ENCODE measurements around the gene GSTO2.

GSTO2 gene

GRCh38 chr10:104309980-104310978 lies 41.3 kb downstream of the GSTO2 start:
- no peak for DNase-seq

- no peak for DNase-seq
Observed at GRCh38 chr10:104311184-104311720, 42.3 kb downstream of the GSTO2 start.

- DNase-seq = no peak
Observed at GRCh38 chr10:104314591-104315485, 45.9 kb downstream of the GSTO2 start.

GRCh38 chr10:104315486-104315921 lies 46.5 kb downstream of the GSTO2 start:
- DNase-seq = no peak

- DNase-seq = no peak
Observed at GRCh38 chr10:104316321-104317099, 47.5 kb downstream of the GSTO2 start.

DNA sequence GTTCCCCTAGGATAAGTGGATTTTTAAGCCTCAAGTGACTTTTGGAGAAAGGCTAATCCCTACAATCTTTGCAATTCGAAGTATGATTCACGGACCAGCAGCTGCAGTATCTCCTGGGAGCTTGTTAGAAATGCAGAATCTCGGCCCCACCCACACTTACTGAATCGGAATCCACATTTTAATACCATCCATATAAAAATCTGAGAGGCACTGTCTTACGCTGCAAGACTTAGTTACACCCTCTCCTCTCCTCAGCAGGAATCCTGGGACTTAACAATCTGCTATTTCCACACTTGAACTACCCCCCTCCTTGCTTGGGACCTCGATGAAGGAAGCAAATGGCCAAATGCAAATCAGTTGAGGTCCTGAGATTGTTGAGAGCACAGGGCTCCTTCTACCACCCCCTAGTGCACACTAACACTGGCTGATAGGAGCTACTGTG lies 48.3 kb downstream of the GSTO2 start:
- DNase-seq = no peak

DNA sequence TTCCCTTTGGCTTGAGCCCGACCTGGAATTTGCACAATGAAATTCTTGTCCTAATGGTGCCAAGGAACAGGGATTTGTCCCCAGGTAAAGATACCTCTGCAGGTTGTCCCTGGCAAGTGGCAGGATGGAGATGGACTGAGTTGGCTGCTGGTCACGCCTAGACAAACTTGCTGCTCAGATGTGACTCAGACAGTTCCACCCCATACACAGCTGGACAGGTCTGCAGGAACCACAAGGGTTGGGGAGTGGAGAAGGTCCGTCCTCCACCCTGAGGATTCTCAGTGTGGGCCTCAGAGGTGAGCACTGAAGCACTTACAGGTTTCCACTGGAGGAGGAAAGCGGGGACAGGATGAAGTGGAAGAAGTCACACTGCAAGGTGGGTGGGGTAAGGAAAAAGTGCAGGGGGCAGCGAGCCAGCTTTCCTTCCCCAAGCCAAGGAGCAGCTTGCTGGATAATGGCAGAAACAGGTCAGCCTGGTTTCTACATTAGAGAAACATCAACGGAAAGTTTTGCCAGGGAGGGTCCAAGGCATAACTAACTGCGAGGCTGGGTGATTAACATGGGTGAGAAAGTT lies 48.8 kb downstream of the GSTO2 start:
- no peak for DNase-seq

DNA sequence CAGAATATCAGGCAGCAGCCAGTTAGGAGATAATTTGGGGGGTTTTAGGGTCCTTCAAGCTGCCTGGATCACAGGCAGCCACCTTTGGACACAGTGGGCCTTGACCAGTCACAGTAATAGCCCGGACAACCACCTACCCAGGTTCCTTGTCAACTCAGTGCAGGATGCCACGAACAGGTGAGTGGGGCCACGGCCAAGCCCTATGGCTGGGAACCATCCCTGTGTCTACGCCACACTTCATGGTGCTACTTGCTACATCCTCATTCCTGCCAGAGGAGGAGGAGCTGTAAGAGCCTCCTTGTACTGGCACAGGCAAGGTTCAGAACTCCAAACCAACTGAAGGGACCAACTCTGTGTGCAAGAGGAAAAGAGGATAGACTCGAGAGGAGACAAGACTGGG lies 49.3 kb downstream of the GSTO2 start:
- DNase-seq = no peak

GRCh38 chr10:104318810-104319741 lies 50.1 kb downstream of the GSTO2 start:
- no peak for DNase-seq

- DNase-seq = no peak
Observed at GRCh38 chr10:104321226-104321625, 52.2 kb downstream of the GSTO2 start.

DNA sequence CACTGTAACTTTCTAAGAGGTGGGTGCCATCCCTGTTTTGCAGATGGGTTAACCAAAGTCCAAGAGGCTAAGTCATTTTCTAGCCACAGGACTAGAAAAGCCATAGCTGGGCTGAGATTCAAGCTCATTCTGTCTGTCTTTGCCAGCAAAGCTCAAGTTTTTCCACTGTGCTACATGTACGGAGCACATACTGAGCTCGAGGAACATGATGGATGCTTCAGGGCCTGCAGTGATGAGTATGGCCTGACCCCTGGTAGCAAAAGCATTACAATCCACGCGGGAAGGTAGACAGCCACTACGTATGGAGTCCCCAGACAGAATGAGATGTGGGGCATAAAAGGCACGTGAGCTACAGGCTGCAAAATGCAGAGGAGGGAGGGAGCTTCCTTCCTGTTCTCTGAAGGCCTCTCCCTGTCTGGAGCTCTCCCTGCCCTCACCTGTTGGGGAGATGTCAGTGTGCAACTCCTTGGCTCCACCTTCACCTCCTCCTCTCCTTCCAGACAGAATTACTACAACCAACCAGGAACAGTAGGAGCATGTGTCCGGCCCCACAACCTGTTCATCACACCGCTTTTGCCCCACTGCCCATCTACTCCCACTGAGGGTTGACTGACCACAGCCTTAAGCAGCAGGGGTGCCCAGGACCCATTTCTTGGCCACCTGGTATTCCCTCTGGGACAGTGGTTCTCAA lies 52.9 kb downstream of the GSTO2 start:
- DNase-seq = no peak

DNA sequence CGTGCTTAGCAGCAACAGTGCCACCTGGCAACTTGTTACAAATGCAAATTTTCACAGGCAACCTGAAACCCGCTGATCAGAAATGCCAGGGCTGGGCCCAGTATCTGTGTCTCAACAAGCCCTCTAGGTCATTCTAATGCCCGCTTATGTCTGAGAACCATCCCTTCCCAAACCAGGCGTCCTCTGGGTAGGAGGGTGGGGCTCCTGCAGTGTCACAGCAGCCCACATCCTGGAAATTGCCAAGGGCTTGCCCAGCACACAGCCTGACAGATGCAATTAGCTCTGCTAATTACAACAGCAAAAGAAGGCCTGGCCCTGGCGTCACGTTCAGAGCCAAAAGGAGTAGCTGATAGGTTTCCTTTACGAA lies 53.4 kb downstream of the GSTO2 start:
- no peak for DNase-seq

DNA sequence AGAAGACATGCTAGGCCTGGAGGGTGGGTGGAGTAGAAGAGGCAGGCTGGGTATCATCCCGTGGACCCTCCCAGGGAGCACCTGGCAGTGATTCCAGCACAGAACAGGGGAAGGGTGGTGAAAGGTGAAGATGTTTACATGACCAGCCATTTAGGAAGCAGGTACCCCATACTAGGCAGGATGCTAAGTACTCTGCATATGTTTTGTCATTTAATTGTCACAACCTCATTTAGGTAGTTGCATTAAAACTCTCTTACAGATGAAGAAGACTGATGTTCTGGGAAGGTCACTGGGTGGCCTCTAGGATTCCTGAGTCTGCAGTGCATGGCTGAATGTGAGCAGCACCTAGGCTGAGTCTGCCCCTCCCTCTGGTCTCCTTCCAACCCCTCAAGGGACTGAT lies 54.1 kb downstream of the GSTO2 start:
- no peak for DNase-seq

- no peak for DNase-seq
Observed at GRCh38 chr10:104323760-104324201, 54.8 kb downstream of the GSTO2 start.

- DNase-seq = no peak
Observed at GRCh38 chr10:104324221-104324686, 55.3 kb downstream of the GSTO2 start.

GRCh38 chr10:104324931-104325330 lies 55.9 kb downstream of the GSTO2 start:
- no peak for DNase-seq

DNA sequence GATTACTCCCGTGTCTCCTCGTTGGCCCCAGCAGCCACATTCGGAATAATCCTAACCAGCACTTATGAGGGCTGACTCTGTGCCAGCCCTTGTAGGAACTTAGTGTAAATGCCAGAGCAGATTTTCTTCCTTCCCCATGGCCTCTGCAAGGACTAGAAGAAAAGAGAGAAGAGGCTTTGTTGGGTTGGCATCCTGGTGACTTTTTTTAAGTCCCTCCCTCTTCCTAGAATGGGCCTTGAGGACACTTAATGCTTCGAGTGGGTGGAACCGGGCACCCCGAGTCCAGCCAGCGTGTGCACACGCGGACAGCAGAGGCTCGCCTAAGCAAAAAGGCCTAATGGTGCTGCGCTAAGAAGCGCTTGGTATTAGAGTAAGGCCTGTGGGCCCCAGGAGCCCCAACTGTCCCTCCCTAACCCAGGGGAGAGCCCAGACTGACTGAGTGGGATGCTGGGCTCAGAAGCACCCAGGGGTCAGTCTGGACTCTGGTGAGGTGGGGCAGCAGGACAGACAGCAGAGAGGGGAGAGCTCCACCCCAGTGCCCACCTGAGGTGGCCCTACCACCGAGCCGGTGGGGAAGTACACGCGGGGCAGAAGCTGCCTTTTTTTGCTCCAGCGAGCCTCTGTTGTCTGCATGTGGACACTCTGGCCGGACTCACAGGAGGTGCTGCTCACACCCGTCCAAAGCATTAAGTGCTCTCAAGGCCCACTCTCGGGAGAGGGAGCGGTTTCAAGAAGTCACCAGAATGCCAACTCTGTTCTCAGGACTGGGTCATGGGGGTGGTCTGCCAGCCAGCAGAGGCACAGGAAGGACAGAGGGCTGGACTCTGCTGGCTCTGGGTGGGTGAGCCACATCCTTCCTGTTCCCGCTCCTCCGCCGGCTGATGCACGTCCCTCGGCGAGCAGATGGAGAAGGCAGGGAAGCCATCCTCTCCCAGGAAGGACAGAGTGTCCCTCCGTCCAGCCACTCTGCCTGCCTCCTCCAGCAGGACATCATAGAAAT lies 56.8 kb downstream of the GSTO2 start:
- DNase-seq = no peak

DNA sequence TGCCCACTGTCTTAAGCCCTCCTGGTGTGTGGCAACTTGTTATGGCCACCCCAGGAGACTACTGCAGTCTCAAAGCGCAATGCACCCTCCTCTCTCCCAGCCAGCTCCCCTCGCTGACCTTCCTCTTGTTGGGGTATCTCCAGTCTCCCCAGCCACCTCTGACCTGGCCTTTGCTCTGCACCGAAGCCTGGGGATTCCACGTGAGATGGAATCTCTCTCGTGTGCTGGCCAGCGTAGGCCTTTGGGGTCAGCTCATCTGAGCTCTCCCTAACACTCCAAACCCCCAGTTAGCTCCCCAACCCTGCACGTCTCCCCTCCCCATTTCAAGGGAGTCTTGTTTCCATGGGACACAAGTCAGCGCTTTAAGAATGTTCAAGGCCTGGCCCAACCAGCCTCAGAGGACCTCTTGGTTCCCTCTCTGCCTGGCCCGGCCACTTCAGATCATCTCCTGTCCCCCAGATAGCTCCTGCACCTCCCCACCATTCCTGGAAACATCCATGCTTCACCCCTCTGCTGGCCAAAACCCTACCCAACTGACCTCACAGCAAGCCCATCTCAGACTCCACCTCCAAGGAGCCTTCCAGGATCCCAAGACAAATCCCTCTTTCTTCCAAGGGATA lies 58.1 kb downstream of the GSTO2 start:
- no peak for DNase-seq
